GM18508 (cell line): Measurements from ENCODE around the gene HDAC9.

ENCODE experiments used
- ATAC-seq: cut with Tn5 transposase; IDR thresholded peaks from one replicate; pipeline ENCODE4 v1.9.1; 2021; ENCODE audit warnings: moderate number of reproducible peaks; ENCODE audit not compliant: insufficient read depth, unreplicated experiment

Gene HDAC9

GRCh38 chr7:18820981-18821380, 325.4 kb downstream of the HDAC9 start:
- ATAC-seq: no peak

GRCh38 chr7:18821554-18821953, 326.0 kb downstream of the HDAC9 start:
- no peak for ATAC-seq

GRCh38 chr7:18824157-18824556, 328.6 kb downstream of the HDAC9 start:
- no peak for ATAC-seq

- ATAC-seq: no peak
Measured at GRCh38 chr7:18828260-18828993, 332.9 kb downstream of the HDAC9 start.

- ATAC-seq: no peak
Measured at GRCh38 chr7:18828994-18829857, 333.7 kb downstream of the HDAC9 start.

- no peak for ATAC-seq
Measured at GRCh38 chr7:18829858-18830285, 334.3 kb downstream of the HDAC9 start.

GRCh38 chr7:18831419-18831818, 335.9 kb downstream of the HDAC9 start:
- no peak for ATAC-seq

- ATAC-seq: no peak
Measured at GRCh38 chr7:18831943-18832342, 336.4 kb downstream of the HDAC9 start.

- ATAC-seq: no peak
Measured at GRCh38 chr7:18834577-18834976, 339.0 kb downstream of the HDAC9 start.

GRCh38 chr7:18835001-18835690, 339.6 kb downstream of the HDAC9 start:
- no peak for ATAC-seq

- ATAC-seq: no peak
Measured at GRCh38 chr7:18843979-18844378, 348.4 kb downstream of the HDAC9 start.

GRCh38 chr7:18844735-18845134, 349.2 kb downstream of the HDAC9 start:
- ATAC-seq: no peak

- ATAC-seq: no peak
Measured at GRCh38 chr7:18845700-18846099, 350.2 kb downstream of the HDAC9 start.

GRCh38 chr7:18846765-18847215, 351.2 kb downstream of the HDAC9 start:
- no peak for ATAC-seq

- no peak for ATAC-seq
Measured at GRCh38 chr7:18849130-18849529, 353.6 kb downstream of the HDAC9 start.

GRCh38 chr7:18855796-18856195, 360.2 kb downstream of the HDAC9 start:
- ATAC-seq: no peak

GRCh38 chr7:18858232-18858631, 362.7 kb downstream of the HDAC9 start:
- no peak for ATAC-seq

GRCh38 chr7:18859318-18859717, 363.8 kb downstream of the HDAC9 start:
- ATAC-seq: no peak

GRCh38 chr7:18860221-18860620, 364.7 kb downstream of the HDAC9 start:
- no peak for ATAC-seq

- peak; percentile 95 for ATAC-seq
Measured at GRCh38 chr7:18861514-18862118, 366.1 kb downstream of the HDAC9 start.
